Measurements from ENCODE around the gene CNTNAP4.

- TF ChIP-seq CTCF (IDR thresholded peaks at IDR 0.05) (no peak), POLR2A (IDR thresholded peaks at IDR 0.05) (no peak)
Measured at GRCh38 chr16:76376988-76377387, 99.8 kb downstream of the CNTNAP4 start.

All from body of pancreas (tissue), 4 donors.